KMS-11 (cell line): Measurements from ENCODE around the gene IL18.

ENCODE experiments used
- H2AFZ ChIP-seq: fragments of 200-600 bp; sonication (generic); 2 replicates; pipeline ENCODE4 v1.6.1; 2016; ENCODE audit warnings: antibody characterized with exemption, mixed run types, low read depth
- H3K27ac ChIP-seq: fragments of 200-600 bp; sonication (generic); 2 replicates; pipeline ENCODE4 v1.6.1; 2016; ENCODE audit warnings: mild to moderate bottlenecking, mixed run types
- H3K27me3 ChIP-seq: fragments of 200-600 bp; sonication (generic); 2 replicates; pipeline ENCODE4 v1.6.1; 2017; ENCODE audit warnings: mild to moderate bottlenecking, low read depth, mixed run types, moderate library complexity; ENCODE audit not compliant: insufficient read depth
- H3K36me3 ChIP-seq: fragments of 200-600 bp; sonication (generic); 2 replicates; pipeline ENCODE4 v1.6.1; 2017; ENCODE audit warnings: mild to moderate bottlenecking, mixed run types; ENCODE audit not compliant: insufficient read depth
- H3K4me1 ChIP-seq: fragments of 200-600 bp; sonication (generic); 2 replicates; pipeline ENCODE4 v1.6.1; 2016; ENCODE audit warnings: mild to moderate bottlenecking, low read depth, mixed run types; ENCODE audit not compliant: poor library complexity, severe bottlenecking
- H3K4me2 ChIP-seq: fragments of 200-600 bp; sonication (generic); 2 replicates; pipeline ENCODE4 v1.7.0; 2016; ENCODE audit warnings: mild to moderate bottlenecking, mixed run types
- H3K4me3 ChIP-seq: fragments of 200-600 bp; sonication (generic); IDR thresholded peaks from 2 replicates; pipeline ENCODE4 v1.6.1; 2017; ENCODE audit warnings: low read depth, low read length, mixed read lengths; ENCODE audit not compliant: insufficient read depth
- H3K79me2 ChIP-seq: fragments of 200-600 bp; sonication (generic); 2 replicates; pipeline ENCODE4 v1.6.1; 2016; ENCODE audit warnings: low read depth, mixed run types; ENCODE audit not compliant: insufficient read depth
- H3K9ac ChIP-seq: fragments of 200-600 bp; sonication (generic); 2 replicates; pipeline ENCODE4 v1.6.1; 2016; ENCODE audit warnings: mild to moderate bottlenecking, mixed run types
- H4K20me1 ChIP-seq: fragments of 200-600 bp; sonication (generic); 2 replicates; pipeline ENCODE4 v1.6.1; 2016; ENCODE audit warnings: mild to moderate bottlenecking, mixed run types; ENCODE audit not compliant: insufficient read depth
- TF ChIP-seq, protein P1 (sequence below): fragments of 200-600 bp; sonication (generic); conservative IDR thresholded peaks from 2 replicates; pipeline ENCODE4 v1.6.1; 2017; ENCODE audit warnings: low read depth, mild to moderate bottlenecking, antibody characterized with exemption, low read length, moderate library complexity, mixed read lengths

The IL18 gene

DNA sequence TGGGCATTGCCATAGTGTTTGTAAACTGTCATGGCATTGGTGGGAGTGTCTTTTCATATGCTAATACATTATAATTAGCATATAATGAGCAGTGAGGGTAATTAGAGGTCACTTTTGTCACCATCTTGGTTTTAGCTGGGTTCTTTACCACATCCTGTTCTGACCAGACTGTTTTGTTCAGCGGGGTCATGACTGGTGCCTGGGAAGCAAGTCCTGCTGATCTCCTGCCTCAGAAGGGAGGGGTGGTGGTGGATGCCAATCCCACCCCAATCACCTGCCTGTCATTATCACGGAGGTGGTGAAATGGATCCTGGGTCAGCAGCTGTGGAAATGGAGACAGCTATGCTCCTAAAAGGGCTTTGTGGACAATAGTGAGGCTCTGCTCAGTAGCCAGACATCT, 31.2 kb downstream of the IL18 start:
- H3K27ac ChIP-seq: peak overlapping the region; percentile 86
- no peaks in the 10 kb centered on the region for H3K79me2 ChIP-seq
- no peak overlapping the region for H3K4me3 ChIP-seq
- no peaks in the 10 kb centered on the region for H3K36me3 ChIP-seq
- H3K27me3 ChIP-seq: no peaks in the 10 kb centered on the region
- H3K9ac ChIP-seq: no peak overlapping the region
- H4K20me1 ChIP-seq: no peaks in the 10 kb centered on the region
- TF ChIP-seq, protein P1, sequence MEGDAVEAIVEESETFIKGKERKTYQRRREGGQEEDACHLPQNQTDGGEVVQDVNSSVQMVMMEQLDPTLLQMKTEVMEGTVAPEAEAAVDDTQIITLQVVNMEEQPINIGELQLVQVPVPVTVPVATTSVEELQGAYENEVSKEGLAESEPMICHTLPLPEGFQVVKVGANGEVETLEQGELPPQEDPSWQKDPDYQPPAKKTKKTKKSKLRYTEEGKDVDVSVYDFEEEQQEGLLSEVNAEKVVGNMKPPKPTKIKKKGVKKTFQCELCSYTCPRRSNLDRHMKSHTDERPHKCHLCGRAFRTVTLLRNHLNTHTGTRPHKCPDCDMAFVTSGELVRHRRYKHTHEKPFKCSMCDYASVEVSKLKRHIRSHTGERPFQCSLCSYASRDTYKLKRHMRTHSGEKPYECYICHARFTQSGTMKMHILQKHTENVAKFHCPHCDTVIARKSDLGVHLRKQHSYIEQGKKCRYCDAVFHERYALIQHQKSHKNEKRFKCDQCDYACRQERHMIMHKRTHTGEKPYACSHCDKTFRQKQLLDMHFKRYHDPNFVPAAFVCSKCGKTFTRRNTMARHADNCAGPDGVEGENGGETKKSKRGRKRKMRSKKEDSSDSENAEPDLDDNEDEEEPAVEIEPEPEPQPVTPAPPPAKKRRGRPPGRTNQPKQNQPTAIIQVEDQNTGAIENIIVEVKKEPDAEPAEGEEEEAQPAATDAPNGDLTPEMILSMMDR: no peak
- 0 out of 2 replicates have a peak overlapping the region, but pooled peaks have one; percentile 2 for H2AFZ ChIP-seq
- H3K4me2 ChIP-seq: peak overlapping the region; percentile 38; the same call in 1 of the 2 replicates
- H3K4me1 ChIP-seq: peaks cover 55% of the 10 kb centered on the region

DNA sequence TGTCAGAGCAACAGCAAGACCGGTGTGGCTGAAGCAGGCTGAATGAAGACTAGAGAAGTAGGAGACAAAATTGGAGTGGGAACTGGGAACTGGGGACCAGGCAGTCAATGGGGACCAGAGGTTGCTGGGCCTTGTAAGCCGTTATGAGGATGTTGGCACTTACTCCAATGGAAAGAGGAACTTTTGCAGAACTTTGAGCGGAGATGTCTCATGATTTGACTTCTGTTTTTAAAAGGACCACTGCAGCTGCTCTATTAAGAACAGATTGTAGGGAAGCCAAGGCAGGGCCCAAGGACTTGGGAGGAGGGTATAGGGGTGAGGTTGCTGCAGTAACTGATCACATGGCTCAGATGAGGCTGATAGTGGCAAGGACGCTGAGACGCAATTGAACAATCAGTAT, 34.2 kb downstream of the IL18 start:
- Histone ChIP-seq H3K4me1 (peaks cover 55% of the 10 kb centered on the region), H4K20me1 (no peaks in the 10 kb centered on the region)
- TF ChIP-seq, protein P1: no peak

DNA sequence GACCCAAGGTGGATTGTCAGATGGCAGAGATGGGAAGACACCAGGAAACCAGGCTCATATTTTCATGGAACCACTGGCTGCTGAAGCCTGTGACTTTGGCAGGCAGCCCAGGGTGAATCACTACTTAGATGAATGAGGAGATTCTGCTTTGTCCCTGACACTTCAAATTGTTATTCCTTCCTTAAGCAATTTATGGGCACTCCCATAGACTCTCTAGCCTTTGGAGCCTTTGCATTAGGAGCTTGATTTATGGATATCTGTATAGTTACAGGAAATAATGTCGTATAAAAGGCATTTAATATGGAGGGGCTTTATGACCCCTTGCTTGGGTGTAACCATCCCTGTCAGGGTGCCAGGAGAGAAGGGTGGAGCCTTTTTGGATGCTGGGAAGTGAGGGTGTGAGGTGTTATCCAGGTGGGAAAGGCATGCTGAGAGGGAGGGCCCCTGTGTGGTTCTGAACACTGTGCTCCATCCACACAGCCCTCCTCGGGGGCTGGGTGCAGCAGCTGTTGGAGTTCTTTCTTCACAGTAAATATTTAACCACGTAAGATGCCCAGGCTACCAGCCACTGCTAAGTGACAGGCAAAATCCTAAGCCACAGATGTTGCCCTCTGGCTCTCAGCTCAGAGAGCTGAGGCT, 35.3 kb downstream of the IL18 start:
- TF ChIP-seq, protein P1: no peak
- Histone ChIP-seq H2AFZ (no peak overlapping the region), H3K4me2 (0 out of 2 replicates have a peak overlapping the region, but pooled peaks have one; percentile 25), H4K20me1 (no peaks in the 10 kb centered on the region), H3K27ac (no peak overlapping the region), H3K36me3 (no peaks in the 10 kb centered on the region), H3K79me2 (no peaks in the 10 kb centered on the region), H3K27me3 (no peaks in the 10 kb centered on the region), H3K4me3 (no peak overlapping the region), H3K9ac (no peak overlapping the region), H3K4me1 (peaks cover 50% of the 10 kb centered on the region)

More for the DNA sequence above, 34.2 kb downstream of the IL18 start:
- H3K27ac ChIP-seq: no peak overlapping the region
- H3K4me3 ChIP-seq: no peak overlapping the region
- no peak overlapping the region for H3K9ac ChIP-seq
- no peak overlapping the region for H3K4me2 ChIP-seq
- no peaks in the 10 kb centered on the region for H3K27me3 ChIP-seq
- no peak overlapping the region for H2AFZ ChIP-seq
- H3K36me3 ChIP-seq: no peaks in the 10 kb centered on the region
- no peaks in the 10 kb centered on the region for H3K79me2 ChIP-seq

DNA sequence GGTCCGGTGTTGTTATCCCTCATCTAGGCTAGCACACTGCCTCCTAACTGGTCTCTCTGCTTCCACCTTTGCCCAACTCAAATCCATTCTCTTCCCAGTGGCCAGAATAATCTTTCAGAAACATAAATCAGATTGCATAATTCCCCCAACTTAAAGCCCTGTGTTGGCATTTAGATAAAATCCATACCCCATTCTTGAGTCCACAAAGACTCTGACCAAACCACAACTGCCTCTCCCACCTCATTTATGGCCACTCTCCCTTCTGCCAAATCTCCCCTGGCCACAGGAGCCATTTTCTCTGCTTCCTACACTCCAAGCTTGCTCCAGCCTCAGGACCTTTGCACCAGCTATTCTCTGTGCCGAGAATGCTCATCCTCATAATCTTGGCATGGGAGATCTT, 36.8 kb downstream of the IL18 start:
- no peak overlapping the region for H2AFZ ChIP-seq
- TF ChIP-seq, protein P1: no peak
- peaks cover 35% of the 10 kb centered on the region for H3K4me1 ChIP-seq
- no peaks in the 10 kb centered on the region for H4K20me1 ChIP-seq
- no peaks in the 10 kb centered on the region for H3K36me3 ChIP-seq
- no peak overlapping the region for H3K4me3 ChIP-seq
- no peaks in the 10 kb centered on the region for H3K79me2 ChIP-seq
- H3K9ac ChIP-seq: no peak overlapping the region
- no peaks in the 10 kb centered on the region for H3K27me3 ChIP-seq
- no peak overlapping the region for H3K4me2 ChIP-seq
- H3K27ac ChIP-seq: no peak overlapping the region
